ENCODE data around the gene LATS2. TPM values are rescaled to one million over a fixed set of nuclear protein-coding genes. Genes with fewer than 3 reads are reported as not detected.

The LATS2 gene
- total RNA-seq, 2 donors from 2014 or later, result 40.1 to 59.2 TPM

- Histone ChIP-seq H3K27me3 (replicated peaks; ENCODE audit: insufficient read depth) (no peaks in the 10 kb centered on the region), H3K9me3 (no peaks in the 10 kb centered on the region), H3K36me3 (no peaks in the 10 kb centered on the region), H3K4me3 (peak overlapping the region; percentile 99), H3K4me1 (ENCODE audit: control insufficient read depth in 1 of 2, low read depth in 2 of 2) (peaks cover 21 to 42% of the 10 kb centered on the region in 2 donors), H3K27ac (peak overlapping the region; percentile 99 to 100)
- DNase-seq (ENCODE audit: low spot score) (no peak), ATAC-seq (ENCODE audit: insufficient number of reproducible peaks, low FRiP score, low read depth) (no peak)
- TF ChIP-seq CTCF (IDR thresholded peaks at IDR 0.05), result no peak
Observed at GRCh38 chr13:21060338-21061028, 903 bp downstream of the LATS2 start.

- Histone ChIP-seq H3K9me3 (no peaks in the 10 kb centered on the region), H3K27me3 (replicated peaks; ENCODE audit: insufficient read depth) (no peaks in the 10 kb centered on the region), H3K4me3 (peak overlapping the region; percentile 99), H3K36me3 (no peaks in the 10 kb centered on the region), H3K27ac (peak overlapping the region; percentile 99 to 100), H3K4me1 (ENCODE audit: control insufficient read depth in 1 of 2, low read depth in 2 of 2) (peaks cover 24 to 49% of the 10 kb centered on the region in 2 donors)
- ATAC-seq (ENCODE audit: insufficient number of reproducible peaks, low FRiP score, low read depth) (no peak), DNase-seq (ENCODE audit: low spot score) (no peak)
- TF ChIP-seq CTCF (IDR thresholded peaks at IDR 0.05), result no peak
Observed at GRCh38 chr13:21059641-21060337, 1.6 kb downstream of the LATS2 start.

GRCh38 chr13:21058361-21058760 lies 3.0 kb downstream of the LATS2 start:
- no peak overlapping the region for H3K27ac ChIP-seq
- no peaks in the 10 kb centered on the region for H3K9me3 ChIP-seq
- H3K4me3 ChIP-seq, result no peak overlapping the region
- ATAC-seq (ENCODE audit: insufficient number of reproducible peaks, low FRiP score, low read depth) (no peak), DNase-seq (ENCODE audit: low spot score) (no peak)
- H3K4me1 ChIP-seq (ENCODE audit: control insufficient read depth in 1 of 2, low read depth in 2 of 2), result peaks cover 31 to 58% of the 10 kb centered on the region in 2 donors
- no peaks in the 10 kb centered on the region for H3K27me3 ChIP-seq (replicated peaks; ENCODE audit: insufficient read depth)
- no peak for TF ChIP-seq CTCF (IDR thresholded peaks at IDR 0.05)
- no peaks in the 10 kb centered on the region for H3K36me3 ChIP-seq

- H3K4me3 ChIP-seq, result no peak overlapping the region
- peak overlapping the region in 1 of 2 donors; percentile 8 for H3K27ac ChIP-seq
- H3K9me3 ChIP-seq, result no peaks in the 10 kb centered on the region
- no peak for DNase-seq (ENCODE audit: low spot score)
- peaks cover 29 to 62% of the 10 kb centered on the region in 2 donors for H3K4me1 ChIP-seq (ENCODE audit: control insufficient read depth in 1 of 2, low read depth in 2 of 2)
- no peak for ATAC-seq (ENCODE audit: insufficient number of reproducible peaks, low FRiP score, low read depth)
- TF ChIP-seq CTCF (IDR thresholded peaks at IDR 0.05), result no peak
- no peaks in the 10 kb centered on the region for H3K27me3 ChIP-seq (replicated peaks; ENCODE audit: insufficient read depth)
- H3K36me3 ChIP-seq, result no peaks in the 10 kb centered on the region
Observed at GRCh38 chr13:21055511-21056045, 5.8 kb downstream of the LATS2 start.

- no peak for TF ChIP-seq CTCF (IDR thresholded peaks at IDR 0.05)
- Histone ChIP-seq H3K27me3 (replicated peaks; ENCODE audit: insufficient read depth) (no peaks in the 10 kb centered on the region), H3K9me3 (no peaks in the 10 kb centered on the region), H3K27ac (no peak overlapping the region), H3K4me1 (ENCODE audit: control insufficient read depth in 1 of 2, low read depth in 2 of 2) (peaks cover 29 to 67% of the 10 kb centered on the region in 2 donors), H3K36me3 (no peaks in the 10 kb centered on the region), H3K4me3 (no peak overlapping the region)
- DNase-seq (ENCODE audit: low spot score), result no peak
- ATAC-seq (ENCODE audit: insufficient number of reproducible peaks, low FRiP score, low read depth), result no peak
Observed at GRCh38 chr13:21055016-21055415, 6.4 kb downstream of the LATS2 start.
